ENCODE measurements around the gene PEX11B.

Gene PEX11B

GRCh38 chr1:145863282-145864018, 55.1 kb downstream of the PEX11B start:
- DNase-seq: no peak

All from DMS 273 treated with DMSO at 0.1 percent for 48 hours (cell line).